ENCODE results near the gene UVRAG.

GRCh38 chr11:76033699-76034098, 218.7 kb downstream of the UVRAG start:
- no peak for TF ChIP-seq CTCF (IDR thresholded peaks at IDR 0.05)
- TF ChIP-seq POLR2AphosphoS5 (IDR thresholded peaks at IDR 0.05; ENCODE audit: insufficient read depth in 1 of 2, low read depth in 1 of 2): no peak
